Neural cell (in vitro differentiated cells): ENCODE data around the gene MYCBPAP. TPM values are rescaled to one million over a fixed set of nuclear protein-coding genes. Genes with fewer than 3 reads are reported as not detected.

Experiments
- H2AFZ ChIP-seq: fragments of 200-600, 300-800 bp; sonication (generic), shearing (Covaris generic); 2 replicates; pipeline ENCODE4 v1.6.0; 2014; ENCODE audit warnings: low read depth, mild to moderate bottlenecking, antibody characterized with exemption, low read length, moderate library complexity
- H3F3A ChIP-seq: fragments of 200-600 bp; shearing (Covaris generic); 2 replicates; pipeline ENCODE4 v1.6.1; 2016; ENCODE audit warnings: mild to moderate bottlenecking, moderate library complexity, mixed read lengths, antibody characterized with exemption, low read length; ENCODE audit not compliant: insufficient read depth, poor library complexity, severe bottlenecking
- H3K27ac ChIP-seq: fragments of 200-600, 300-800 bp; sonication (generic), shearing (Covaris generic); 2 replicates; pipeline ENCODE4 v1.5.1; 2014; ENCODE audit warnings: mild to moderate bottlenecking, low read length, moderate library complexity
- H3K27me3 ChIP-seq: fragments of 300-800, 200-600 bp; sonication (generic), shearing (Covaris generic); 2 replicates; pipeline ENCODE4 v1.6.0; 2014; ENCODE audit warnings: mild to moderate bottlenecking, low read depth, low read length, moderate library complexity; ENCODE audit not compliant: insufficient read depth
- H3K36me3 ChIP-seq: fragments of 300-800, 200-600 bp; sonication (generic), shearing (Covaris generic); 2 replicates; pipeline ENCODE4 v1.5.1; 2014; ENCODE audit warnings: mild to moderate bottlenecking, antibody characterized with exemption, low read length, moderate library complexity; ENCODE audit not compliant: insufficient read depth
- H3K4me2 ChIP-seq: fragments of 300-800, 200-600 bp; sonication (generic), shearing (Covaris generic); 2 replicates; pipeline ENCODE4 v1.6.0; 2014; ENCODE audit warnings: mild to moderate bottlenecking, low read length
- H3K4me3 ChIP-seq: fragments of 300-800, 200-600 bp; sonication (generic), shearing (Covaris generic); 2 replicates; pipeline ENCODE4 v1.5.1; 2014; ENCODE audit warnings: mild to moderate bottlenecking, low read length, moderate library complexity
- H3K79me2 ChIP-seq: fragments of 200-600 bp; shearing (Covaris generic); replicated peaks from 2 replicates; pipeline ENCODE4 v1.6.0; 2014; ENCODE audit warnings: mild to moderate bottlenecking, low read length, moderate library complexity; ENCODE audit not compliant: insufficient read depth
- H3K9ac ChIP-seq: fragments of 300-800, 200-600 bp; sonication (generic), shearing (Covaris generic); 2 replicates; pipeline ENCODE4 v1.6.1; 2016; ENCODE audit warnings: mild to moderate bottlenecking, low read length, mixed read lengths
- H3K9me2 ChIP-seq: fragments of 200-600 bp; shearing (Covaris generic); 2 replicates; pipeline ENCODE4 v1.6.1; 2016; ENCODE audit warnings: mild to moderate bottlenecking, low read length, mixed read lengths; ENCODE audit not compliant: insufficient read depth
- H3K9me3 ChIP-seq: fragments of 200-600, 300-800 bp; sonication (generic), shearing (Covaris generic); 2 replicates; pipeline ENCODE4 v1.6.1; 2016; ENCODE audit warnings: mild to moderate bottlenecking, mixed run types, low read length, moderate library complexity, mixed read lengths
- H4K20me1 ChIP-seq: fragments of 200-600 bp; shearing (Covaris generic); 2 replicates; pipeline ENCODE4 v1.6.1; 2016; ENCODE audit warnings: mild to moderate bottlenecking, mixed run types; ENCODE audit not compliant: insufficient read depth
- EP300 ChIP-seq: fragments of 450-650 bp; conservative IDR thresholded peaks from 2 replicates; pipeline ENCODE4 v1.6.1; 2014; ENCODE audit warnings: antibody characterized with exemption, mild to moderate bottlenecking, moderate library complexity; ENCODE audit not compliant: poor library complexity, severe bottlenecking
- EZH2 ChIP-seq: fragments of 200-600, 300-800 bp; shearing (Covaris generic), sonication (generic); IDR thresholded peaks from 2 replicates; pipeline ENCODE4 v1.6.1; 2014; ENCODE audit warnings: antibody characterized with exemption, low read length, borderline replicate concordance, mild to moderate bottlenecking; ENCODE audit not compliant: insufficient read depth, poor library complexity, severe bottlenecking
- MXI1 ChIP-seq: fragments of 450-650 bp; conservative IDR thresholded peaks from 2 replicates; pipeline ENCODE4 v1.6.1; 2014; ENCODE audit warnings: antibody characterized with exemption, mild to moderate bottlenecking; ENCODE audit not compliant: poor library complexity, severe bottlenecking
- POLR2AphosphoS5 ChIP-seq: IDR thresholded peaks from 2 replicates; pipeline ENCODE4 v1.6.1; 2012
- RAD21 ChIP-seq: fragments of 450-650 bp; conservative IDR thresholded peaks from 2 replicates; pipeline ENCODE4 v1.6.1; 2014; ENCODE audit warnings: antibody characterized with exemption, mild to moderate bottlenecking, moderate library complexity
- SMC3 ChIP-seq: fragments of 450-650 bp; conservative IDR thresholded peaks from 2 replicates; pipeline ENCODE4 v1.6.1; 2014; ENCODE audit warnings: antibody characterized with exemption, mild to moderate bottlenecking, moderate library complexity; ENCODE audit not compliant: poor library complexity
- TAF1 ChIP-seq: IDR thresholded peaks from 2 replicates; pipeline ENCODE4 v1.6.1; 2012; ENCODE audit warnings: low read depth
- polyA plus RNA-seq: library from polyadenylated mRNA; depleted of rRNA; stranded (reverse); fragments of >200 nt; gene quantifications from 2 replicates; pipeline ENCODE4 v1.2.3, GENCODE V29; 2014
- TF ChIP-seq, protein P1 (sequence below): fragments of 450-650 bp; IDR thresholded peaks from 2 replicates; pipeline ENCODE4 v1.5.1; 2014; ENCODE audit warnings: antibody characterized with exemption, mild to moderate bottlenecking, moderate library complexity; ENCODE audit not compliant: poor library complexity, severe bottlenecking
- TF ChIP-seq, protein P2 (sequence below): IDR thresholded peaks from 2 replicates; pipeline ENCODE4 v1.6.1; 2012; ENCODE audit warnings: borderline replicate concordance

MYCBPAP gene
- polyA plus RNA-seq, 1 donor from 2014 or later, result 0.35 TPM

DNA sequence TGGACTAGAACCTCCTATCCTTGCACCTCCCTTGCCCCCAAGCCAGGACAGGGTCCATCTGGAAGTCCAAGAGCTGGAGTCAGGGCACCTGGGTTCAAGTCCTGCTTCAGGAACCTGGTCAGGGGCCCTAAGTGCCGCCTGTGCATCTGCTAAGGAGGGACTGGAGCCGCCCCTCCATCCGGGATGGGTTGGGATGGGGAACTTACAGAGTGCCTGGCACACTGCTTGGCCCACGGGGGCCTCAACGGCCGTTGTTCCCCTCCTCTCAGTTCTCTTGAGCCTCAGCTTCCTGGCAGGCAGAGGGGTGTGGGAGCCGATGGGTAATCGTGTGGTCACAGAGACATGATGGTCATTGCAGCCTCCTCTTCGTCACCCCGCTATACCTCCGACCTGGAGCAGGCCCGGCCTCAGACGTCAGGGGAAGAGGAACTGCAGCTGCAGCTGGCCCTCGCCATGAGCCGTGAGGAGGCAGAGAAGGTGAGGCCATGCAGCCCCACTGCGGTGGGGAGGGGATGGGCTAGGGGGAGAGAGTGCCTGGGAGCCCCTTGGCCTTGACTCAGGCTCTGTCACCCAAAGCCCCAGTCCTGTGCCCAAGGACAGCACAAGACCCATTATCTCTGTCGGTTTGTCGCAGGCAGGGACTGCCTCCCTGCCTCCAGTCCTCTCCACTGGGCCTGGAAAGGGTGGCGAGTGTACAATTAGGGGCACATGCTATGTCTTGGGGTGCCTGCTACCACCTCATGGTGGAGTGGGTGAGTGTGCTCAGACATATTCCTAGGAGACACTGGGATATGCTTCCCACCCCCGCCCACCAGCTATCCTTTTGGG is 29.7 kb downstream of the MYCBPAP start:
- no peak overlapping the region for H3K4me3 ChIP-seq
- H3K36me3 ChIP-seq, result no peaks in the 10 kb centered on the region
- no peak for TF ChIP-seq TAF1
- no peak for TF ChIP-seq POLR2AphosphoS5
- no peak for TF ChIP-seq RAD21
- TF ChIP-seq, protein P1, sequence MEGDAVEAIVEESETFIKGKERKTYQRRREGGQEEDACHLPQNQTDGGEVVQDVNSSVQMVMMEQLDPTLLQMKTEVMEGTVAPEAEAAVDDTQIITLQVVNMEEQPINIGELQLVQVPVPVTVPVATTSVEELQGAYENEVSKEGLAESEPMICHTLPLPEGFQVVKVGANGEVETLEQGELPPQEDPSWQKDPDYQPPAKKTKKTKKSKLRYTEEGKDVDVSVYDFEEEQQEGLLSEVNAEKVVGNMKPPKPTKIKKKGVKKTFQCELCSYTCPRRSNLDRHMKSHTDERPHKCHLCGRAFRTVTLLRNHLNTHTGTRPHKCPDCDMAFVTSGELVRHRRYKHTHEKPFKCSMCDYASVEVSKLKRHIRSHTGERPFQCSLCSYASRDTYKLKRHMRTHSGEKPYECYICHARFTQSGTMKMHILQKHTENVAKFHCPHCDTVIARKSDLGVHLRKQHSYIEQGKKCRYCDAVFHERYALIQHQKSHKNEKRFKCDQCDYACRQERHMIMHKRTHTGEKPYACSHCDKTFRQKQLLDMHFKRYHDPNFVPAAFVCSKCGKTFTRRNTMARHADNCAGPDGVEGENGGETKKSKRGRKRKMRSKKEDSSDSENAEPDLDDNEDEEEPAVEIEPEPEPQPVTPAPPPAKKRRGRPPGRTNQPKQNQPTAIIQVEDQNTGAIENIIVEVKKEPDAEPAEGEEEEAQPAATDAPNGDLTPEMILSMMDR, result no peak
- no peak for TF ChIP-seq MXI1
- TF ChIP-seq, protein P2, sequence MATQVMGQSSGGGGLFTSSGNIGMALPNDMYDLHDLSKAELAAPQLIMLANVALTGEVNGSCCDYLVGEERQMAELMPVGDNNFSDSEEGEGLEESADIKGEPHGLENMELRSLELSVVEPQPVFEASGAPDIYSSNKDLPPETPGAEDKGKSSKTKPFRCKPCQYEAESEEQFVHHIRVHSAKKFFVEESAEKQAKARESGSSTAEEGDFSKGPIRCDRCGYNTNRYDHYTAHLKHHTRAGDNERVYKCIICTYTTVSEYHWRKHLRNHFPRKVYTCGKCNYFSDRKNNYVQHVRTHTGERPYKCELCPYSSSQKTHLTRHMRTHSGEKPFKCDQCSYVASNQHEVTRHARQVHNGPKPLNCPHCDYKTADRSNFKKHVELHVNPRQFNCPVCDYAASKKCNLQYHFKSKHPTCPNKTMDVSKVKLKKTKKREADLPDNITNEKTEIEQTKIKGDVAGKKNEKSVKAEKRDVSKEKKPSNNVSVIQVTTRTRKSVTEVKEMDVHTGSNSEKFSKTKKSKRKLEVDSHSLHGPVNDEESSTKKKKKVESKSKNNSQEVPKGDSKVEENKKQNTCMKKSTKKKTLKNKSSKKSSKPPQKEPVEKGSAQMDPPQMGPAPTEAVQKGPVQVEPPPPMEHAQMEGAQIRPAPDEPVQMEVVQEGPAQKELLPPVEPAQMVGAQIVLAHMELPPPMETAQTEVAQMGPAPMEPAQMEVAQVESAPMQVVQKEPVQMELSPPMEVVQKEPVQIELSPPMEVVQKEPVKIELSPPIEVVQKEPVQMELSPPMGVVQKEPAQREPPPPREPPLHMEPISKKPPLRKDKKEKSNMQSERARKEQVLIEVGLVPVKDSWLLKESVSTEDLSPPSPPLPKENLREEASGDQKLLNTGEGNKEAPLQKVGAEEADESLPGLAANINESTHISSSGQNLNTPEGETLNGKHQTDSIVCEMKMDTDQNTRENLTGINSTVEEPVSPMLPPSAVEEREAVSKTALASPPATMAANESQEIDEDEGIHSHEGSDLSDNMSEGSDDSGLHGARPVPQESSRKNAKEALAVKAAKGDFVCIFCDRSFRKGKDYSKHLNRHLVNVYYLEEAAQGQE, result no peak
- TF ChIP-seq SMC3, result no peak
- no peak for TF ChIP-seq EZH2
- no peak for TF ChIP-seq EP300

DNA sequence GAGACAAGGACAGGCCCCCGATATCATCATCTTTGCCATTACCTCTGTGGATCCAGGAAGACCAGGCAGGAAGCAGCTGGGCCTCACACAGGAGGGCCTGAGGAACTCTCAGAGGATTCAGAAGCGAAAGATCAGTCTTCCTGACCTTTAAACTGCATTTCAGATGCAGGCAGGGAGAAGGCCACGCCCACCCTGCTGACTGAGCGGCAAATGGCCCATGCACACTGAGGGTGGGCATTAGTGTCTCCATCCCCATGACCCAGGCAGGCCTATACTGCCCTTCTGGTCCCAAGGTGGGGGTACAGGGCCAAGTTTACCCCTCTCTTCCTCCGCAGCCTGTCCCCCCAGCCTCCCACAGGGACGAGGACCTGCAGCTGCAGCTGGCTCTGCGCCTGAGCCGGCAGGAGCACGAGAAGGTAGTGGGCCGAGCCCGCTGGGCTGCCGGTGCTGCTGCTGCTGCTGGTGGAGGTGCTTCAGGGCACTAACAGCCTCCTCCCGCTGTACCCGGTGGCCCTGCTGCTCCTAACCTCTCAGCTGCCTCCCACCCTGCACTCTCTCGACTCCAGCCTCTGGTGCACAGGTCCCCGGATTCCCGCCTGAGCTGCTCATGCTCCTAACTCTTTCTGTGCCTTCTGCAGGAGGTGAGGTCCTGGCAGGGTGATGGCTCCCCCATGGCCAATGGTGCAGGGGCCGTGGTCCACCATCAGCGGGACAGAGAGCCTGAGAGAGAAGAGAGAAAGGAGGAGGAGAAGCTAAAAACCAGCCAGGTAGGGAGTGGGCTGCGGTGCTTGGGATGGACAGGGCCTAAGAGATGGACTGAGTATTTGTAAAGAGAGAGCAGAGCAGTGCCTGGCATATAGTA is 30.5 kb downstream of the MYCBPAP start:
- Histone ChIP-seq H2AFZ (no peak overlapping the region), H3K27me3 (peaks cover 6% of the 10 kb centered on the region), H3K9me2 (no peaks in the 10 kb centered on the region), H3K4me2 (no peak overlapping the region), H3F3A (no peaks in the 10 kb centered on the region), H3K79me2 (no peaks in the 10 kb centered on the region), H3K4me3 (no peak overlapping the region), H3K27ac (no peak overlapping the region), H3K36me3 (no peaks in the 10 kb centered on the region), H3K9ac (no peak overlapping the region), H4K20me1 (no peaks in the 10 kb centered on the region), H3K9me3 (no peaks in the 10 kb centered on the region)
- TF ChIP-seq MXI1 (no peak), POLR2AphosphoS5 (no peak), SMC3 (no peak)

More for the DNA sequence above, 29.7 kb downstream of the MYCBPAP start:
- Histone ChIP-seq H3K79me2 (no peaks in the 10 kb centered on the region), H2AFZ (no peak overlapping the region), H3K4me2 (no peak overlapping the region), H3K27me3 (peaks cover 14% of the 10 kb centered on the region), H4K20me1 (no peaks in the 10 kb centered on the region), H3K9me2 (no peaks in the 10 kb centered on the region), H3K27ac (no peak overlapping the region), H3F3A (no peaks in the 10 kb centered on the region), H3K9ac (no peak overlapping the region), H3K9me3 (no peaks in the 10 kb centered on the region)
